Head of caudate nucleus (tissue), 42 donors: ENCODE data around the gene USP10.

Source experiments
- DNase-seq, 42 donors: peaks; one replicate each; pipeline versions ENCODE4 v3.0.0 to v3.0.0-alpha.2; 2020 to 2021; ENCODE audit warnings: mixed read lengths in 7 of 42
- intact Hi-C: fragments of 100-400 bp; cut with DNase I; formaldehyde crosslinking; loops from one replicate; pipeline ENCODE4 v1.15.0; 2022

Gene USP10, protein sequence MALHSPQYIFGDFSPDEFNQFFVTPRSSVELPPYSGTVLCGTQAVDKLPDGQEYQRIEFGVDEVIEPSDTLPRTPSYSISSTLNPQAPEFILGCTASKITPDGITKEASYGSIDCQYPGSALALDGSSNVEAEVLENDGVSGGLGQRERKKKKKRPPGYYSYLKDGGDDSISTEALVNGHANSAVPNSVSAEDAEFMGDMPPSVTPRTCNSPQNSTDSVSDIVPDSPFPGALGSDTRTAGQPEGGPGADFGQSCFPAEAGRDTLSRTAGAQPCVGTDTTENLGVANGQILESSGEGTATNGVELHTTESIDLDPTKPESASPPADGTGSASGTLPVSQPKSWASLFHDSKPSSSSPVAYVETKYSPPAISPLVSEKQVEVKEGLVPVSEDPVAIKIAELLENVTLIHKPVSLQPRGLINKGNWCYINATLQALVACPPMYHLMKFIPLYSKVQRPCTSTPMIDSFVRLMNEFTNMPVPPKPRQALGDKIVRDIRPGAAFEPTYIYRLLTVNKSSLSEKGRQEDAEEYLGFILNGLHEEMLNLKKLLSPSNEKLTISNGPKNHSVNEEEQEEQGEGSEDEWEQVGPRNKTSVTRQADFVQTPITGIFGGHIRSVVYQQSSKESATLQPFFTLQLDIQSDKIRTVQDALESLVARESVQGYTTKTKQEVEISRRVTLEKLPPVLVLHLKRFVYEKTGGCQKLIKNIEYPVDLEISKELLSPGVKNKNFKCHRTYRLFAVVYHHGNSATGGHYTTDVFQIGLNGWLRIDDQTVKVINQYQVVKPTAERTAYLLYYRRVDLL

DNA sequence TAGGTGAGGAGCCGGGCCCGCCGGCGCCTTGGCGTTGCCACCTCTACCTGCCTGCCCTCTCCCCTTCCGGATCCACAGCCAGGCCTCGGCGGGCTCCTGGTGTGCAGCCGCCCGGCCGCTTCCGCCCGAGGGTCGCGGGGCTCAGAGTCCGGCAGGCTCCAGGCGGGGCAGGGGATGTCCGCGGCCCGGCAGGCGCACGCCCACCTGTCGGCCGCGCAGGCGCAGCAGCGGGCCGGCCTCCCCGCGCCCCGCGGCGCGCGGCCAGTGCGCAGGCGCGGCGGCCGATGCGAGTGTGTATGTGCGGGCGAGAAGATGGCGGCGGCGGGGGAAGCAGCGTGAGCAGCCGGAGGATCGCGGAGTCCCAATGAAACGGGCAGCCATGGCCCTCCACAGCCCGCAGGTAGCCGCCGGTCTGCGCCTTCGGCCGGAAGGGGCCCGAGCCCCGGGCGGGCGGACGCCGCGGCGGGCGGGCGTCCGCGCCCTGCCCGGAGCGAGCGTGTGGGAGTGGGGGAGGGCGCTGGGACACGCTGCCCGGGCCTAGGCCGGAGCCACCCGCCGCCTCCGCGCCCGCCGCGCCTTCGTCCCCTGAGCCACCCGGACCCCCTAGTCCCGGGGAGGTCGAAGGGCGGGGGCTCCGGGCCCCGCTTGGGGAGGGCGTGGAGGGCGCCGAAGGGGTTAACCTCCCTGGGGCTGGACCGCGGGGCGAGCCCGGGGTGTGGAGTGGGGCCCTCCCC, at the start of gene USP10:
USP10 (plus strand) TSS at position 289 of the 734 bp plus-strand sequence; CDS start at position 380, 91 bp downstream.
- intact Hi-C loops = no loop called here

GRCh38 chr16:84650062-84650991, 49.5 kb upstream of the USP10 start:
- intact Hi-C loops = no loop called here

More for the DNA sequence above, at the start of gene USP10:
- DNase-seq = peak; percentile 34 to 90 (median 76)

DNA sequence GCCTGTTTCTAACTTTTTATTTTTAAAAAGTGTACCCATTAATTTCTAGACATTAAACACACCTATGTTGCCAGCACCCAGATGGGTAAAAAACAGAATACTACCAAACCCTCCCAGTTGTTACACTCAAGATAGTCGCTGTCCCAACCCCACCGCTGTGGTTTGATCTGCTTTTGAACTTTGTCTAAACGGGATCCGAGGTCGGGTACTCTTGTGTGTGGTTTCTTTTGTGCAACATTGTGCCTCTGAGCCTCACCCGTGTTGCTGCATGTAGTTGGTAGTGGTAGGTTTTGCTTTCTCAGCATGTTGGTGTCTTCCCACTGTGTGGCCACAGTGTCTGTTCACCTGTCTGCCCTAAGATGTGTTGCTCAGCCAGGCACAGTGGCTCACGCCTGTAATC, 47.2 kb upstream of the USP10 start:
- DNase-seq = no peak
- intact Hi-C loops = no loop called here

More at GRCh38 chr16:84650062-84650991, 49.5 kb upstream of the USP10 start:
- DNase-seq = no peak

GRCh38 chr16:84654238-84654637, 45.6 kb upstream of the USP10 start:
- DNase-seq = no peak
- intact Hi-C loops = no loop called here

DNA sequence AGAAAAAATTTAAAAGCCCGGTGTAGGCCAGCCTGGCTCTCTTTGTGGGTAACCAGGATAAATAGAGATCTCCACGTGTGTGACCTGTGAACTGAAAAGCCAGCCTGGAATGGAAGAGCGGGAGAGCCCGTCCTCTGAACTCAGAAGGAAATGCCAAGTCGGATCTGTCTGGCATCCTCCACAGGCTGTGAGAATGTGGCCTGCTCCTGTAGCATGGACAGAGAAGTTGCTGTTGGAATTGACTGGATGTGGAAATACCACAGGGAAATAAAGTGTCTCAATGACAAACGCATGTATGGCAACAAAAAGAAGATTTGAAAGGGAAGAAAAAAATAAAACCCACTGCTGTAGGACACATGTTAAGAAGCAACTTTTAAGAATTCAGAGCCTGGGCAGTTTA, 44.8 kb upstream of the USP10 start:
- intact Hi-C loops = no loop called here
- DNase-seq = no peak

DNA sequence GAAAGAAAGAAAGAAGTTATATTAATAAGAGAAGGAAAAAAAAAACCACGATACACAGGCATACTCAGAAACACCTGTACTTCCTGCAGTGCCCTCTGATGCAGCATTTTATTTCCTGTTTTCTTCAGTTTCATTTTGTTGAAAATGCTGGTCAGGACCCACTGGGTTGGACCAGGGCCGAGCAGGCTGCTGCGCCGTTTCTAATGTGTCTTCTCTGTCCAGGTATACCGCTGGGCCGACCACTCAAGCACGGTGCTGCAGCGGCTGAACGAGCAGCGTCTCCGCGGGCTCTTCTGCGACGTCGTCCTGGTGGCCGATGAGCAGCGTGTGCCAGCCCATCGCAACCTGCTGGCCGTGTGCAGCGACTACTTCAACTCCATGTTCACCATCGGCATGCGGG, 43.2 kb upstream of the USP10 start:
- no peak for DNase-seq
- intact Hi-C loops = no loop called here

- no peak for DNase-seq
- intact Hi-C loops = no loop called here
Observed at GRCh38 chr16:84657229-84657837, 42.5 kb upstream of the USP10 start.

DNA sequence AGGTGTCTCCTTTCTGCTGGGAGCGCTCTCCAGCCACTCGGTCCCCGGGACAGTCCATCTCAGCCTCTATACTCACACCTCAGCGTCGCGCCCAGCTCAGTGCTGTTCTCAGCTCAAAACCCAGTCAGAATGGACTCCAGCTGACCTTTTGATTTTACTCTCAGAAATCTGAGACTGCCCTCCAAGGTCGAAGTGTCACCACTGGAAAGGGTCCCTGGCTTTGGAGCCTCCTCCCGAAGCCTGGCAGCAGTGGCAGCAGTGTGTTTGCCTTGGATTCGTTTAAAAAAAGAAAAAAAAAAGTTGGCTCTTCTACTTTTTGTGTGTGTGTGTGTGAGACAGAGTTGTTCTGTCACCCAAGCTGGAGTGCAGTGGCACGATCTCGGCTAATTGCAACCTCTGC, 41.1 kb upstream of the USP10 start:
- DNase-seq = no peak
- intact Hi-C loops = no loop called here

GRCh38 chr16:84659656-84660300, 40.0 kb upstream of the USP10 start:
- DNase-seq = no peak
- intact Hi-C loops = no loop called here

DNA sequence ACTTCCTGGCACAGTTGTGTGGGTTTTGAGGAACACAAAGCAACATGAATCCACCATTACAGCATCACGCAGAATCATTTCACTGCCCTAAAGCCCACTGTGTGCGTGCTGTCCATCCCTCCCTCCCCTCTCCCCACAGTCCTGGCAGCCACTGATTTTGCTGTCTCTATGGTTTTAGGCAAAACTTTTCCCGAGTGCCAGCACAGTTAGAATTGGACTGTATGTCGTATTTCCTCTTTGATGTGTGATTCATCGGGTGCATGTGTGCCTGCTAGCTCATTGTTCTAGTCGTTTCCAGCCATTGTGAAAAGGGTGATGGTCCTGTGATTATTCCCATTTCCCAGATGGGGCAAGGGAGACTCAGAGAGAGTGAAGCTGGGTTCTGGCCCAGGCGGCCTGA, 38.8 kb upstream of the USP10 start:
- no peak for DNase-seq

DNA sequence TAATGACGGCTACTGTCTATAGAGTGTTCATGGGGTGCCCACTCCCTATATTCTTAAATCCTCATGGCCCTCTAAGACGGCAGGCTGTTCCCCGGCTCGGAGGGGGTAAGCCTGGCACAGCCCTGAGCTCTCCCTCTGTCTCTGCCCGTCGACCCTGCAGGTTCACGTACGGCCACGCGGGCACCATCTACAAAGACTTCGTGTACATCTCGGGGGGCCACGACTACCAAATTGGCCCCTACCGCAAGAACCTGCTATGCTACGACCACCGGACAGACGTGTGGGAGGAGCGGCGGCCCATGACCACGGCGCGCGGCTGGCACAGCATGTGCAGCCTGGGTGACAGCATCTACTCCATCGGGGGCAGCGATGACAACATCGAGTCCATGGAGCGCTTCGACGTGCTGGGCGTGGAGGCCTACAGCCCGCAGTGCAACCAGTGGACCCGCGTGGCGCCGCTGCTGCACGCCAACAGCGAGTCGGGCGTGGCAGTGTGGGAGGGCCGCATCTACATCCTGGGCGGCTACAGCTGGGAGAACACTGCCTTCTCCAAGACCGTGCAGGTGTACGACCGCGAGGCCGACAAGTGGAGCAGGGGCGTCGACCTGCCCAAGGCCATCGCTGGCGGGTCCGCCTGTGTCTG, 38.3 kb upstream of the USP10 start:
- no peak for DNase-seq
- intact Hi-C loops = no loop called here

More for the DNA sequence above, 38.8 kb upstream of the USP10 start:
- intact Hi-C loops = no loop called here

DNA sequence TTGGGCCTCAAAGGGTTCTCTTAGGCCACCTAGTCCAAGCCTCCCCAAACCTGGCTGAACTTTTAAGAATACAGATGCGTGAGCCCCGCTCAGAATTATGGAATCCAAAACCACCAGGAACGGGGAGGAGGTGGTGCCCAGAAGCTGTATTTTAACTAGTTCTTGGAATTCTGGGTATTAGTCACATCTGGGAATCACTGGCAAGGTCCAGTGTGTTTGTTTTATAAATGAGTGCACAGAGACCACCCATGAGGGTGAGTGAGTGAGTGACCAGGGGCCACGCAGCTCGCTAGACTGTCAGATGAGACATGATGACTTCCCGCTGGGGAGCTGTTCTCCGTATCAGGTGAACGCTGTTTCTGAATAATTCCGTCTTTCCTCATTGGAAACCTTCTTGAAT, 37.3 kb upstream of the USP10 start:
- no peak for DNase-seq
- intact Hi-C loops = no loop called here

DNA sequence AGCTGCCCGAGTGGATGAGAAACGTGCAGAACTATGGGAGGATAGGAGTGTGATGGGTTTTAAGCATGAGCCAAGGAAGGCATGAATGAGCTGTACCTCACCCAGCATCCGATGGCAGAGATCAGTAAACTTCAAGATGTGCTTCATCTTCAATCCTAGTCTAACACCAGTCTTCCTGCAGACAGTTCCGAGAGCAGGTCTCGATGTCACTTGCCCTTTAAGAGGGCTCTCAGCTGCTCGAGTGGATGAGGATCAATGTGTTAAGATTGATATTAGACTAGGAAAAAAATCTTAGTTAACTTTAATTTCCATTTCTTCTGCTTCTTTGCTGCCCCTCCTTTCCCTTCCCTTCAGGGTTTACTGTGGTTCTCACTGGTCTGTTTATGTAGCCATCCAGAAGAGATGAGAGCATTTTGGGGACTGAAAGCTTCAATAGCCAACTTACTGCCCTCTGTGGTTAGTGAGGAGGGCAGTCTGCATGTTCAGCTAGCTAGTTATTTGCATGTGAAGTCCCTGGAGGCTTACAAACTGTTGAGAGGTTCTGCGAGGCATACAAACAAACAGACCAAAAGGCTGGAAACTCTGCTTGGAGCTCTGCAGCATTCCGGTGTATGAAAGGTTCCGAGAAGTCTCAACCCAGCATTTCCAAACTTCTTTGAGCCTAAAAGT, 36.2 kb upstream of the USP10 start:
- DNase-seq = no peak
- intact Hi-C loops = no loop called here

GRCh38 chr16:84665359-84665758, 34.4 kb upstream of the USP10 start:
- no peak for DNase-seq
- intact Hi-C loops = no loop called here

GRCh38 chr16:84665843-84666242, 34.0 kb upstream of the USP10 start:
- no peak for DNase-seq
- intact Hi-C loops = no loop called here

DNA sequence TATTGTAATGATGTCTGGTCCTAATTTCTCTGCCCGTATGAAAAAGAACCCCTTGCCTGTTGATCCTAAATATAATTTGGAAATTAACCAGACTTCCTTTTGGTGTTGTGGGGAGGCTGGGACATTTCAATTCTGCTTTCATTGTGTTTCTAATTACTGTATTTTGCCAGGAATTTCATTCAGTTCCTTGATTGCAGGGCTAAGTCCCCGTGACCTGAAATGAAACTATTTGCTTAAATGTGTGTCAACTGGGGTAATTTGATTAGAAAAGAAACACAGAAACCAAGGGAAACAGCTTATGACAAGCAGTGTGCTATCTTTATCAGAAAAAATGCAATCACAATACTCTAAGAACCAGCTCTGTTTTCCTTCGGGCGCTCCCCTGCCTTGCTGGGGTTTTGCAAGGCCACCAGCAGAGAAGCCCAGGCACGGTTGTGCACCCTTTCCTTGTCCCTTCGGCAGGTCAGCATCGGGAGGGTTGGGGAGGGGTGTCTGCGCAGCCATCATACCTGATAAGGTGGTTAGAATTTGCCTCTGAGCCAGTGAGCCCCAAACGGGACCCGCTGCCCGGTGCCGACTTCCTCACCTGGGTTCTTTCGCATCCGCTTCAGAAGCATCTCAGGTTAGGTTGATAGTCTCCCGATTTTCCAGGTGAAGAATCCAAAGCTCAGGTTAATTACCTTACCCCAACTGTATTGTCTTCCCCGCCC, 32.0 kb upstream of the USP10 start:
- no peak for DNase-seq
- intact Hi-C loops = no loop called here
